Fibroblast of lung (primary cell): ENCODE data around the gene SORD. TPM values are rescaled to one million over a fixed set of nuclear protein-coding genes. Genes with fewer than 3 reads are reported as not detected.

Source experiments
- DNase-seq, 2 donors: peaks; one replicate each; pipeline versions ENCODE4 v3.0.0 to v3.0.0-alpha.2; 2010; ENCODE audit warnings: low read depth in 2 of 2
- H2AFZ ChIP-seq: 2 replicates; pipeline ENCODE4 v1.5.1; 2012; ENCODE audit warnings: low read length, control low read depth, inconsistent platforms
- H3K27ac ChIP-seq: 2 replicates; pipeline ENCODE4 v1.5.1; 2011; ENCODE audit warnings: low read length, control low read depth; ENCODE audit not compliant: insufficient read depth
- H3K27me3 ChIP-seq: 2 replicates; pipeline ENCODE4 v1.5.1; 2011; ENCODE audit warnings: mild to moderate bottlenecking, low read length; ENCODE audit not compliant: control insufficient read depth, insufficient read depth
- H3K36me3 ChIP-seq: 2 replicates; pipeline ENCODE4 v1.5.1; 2011; ENCODE audit warnings: low read length; ENCODE audit not compliant: control insufficient read depth, insufficient read depth
- H3K4me1 ChIP-seq: 2 replicates; pipeline ENCODE4 v1.5.1; 2011; ENCODE audit warnings: low read length; ENCODE audit not compliant: control insufficient read depth, insufficient read depth; ENCODE audit errors: extremely low read depth
- H3K4me2 ChIP-seq: 2 replicates; pipeline ENCODE4 v1.5.1; 2011; ENCODE audit warnings: low read length, control low read depth; ENCODE audit not compliant: insufficient read depth; ENCODE audit errors: extremely low read depth
- H3K4me3 ChIP-seq, 4 experiments: fragments of 200-600 bp in 1 of 4; sonication (generic) in 1 of 4; replicated peaks in 1 of 4; 2 replicates each; pipeline ENCODE4 v1.5.1; 2011 to 2016; ENCODE audit warnings: low read length in 4 of 4, low read depth in 3 of 4, mild to moderate bottlenecking in 3 of 4, control low read depth in 2 of 4, inconsistent platforms in 1 of 4, mixed read lengths in 1 of 4; ENCODE audit not compliant: insufficient read depth in 1 of 4; ENCODE audit errors: control extremely low read depth in 1 of 4
- H3K79me2 ChIP-seq: 2 replicates; pipeline ENCODE4 v1.5.1; 2012; ENCODE audit warnings: mild to moderate bottlenecking, low read length, inconsistent platforms; ENCODE audit not compliant: control insufficient read depth, insufficient read depth
- H3K9ac ChIP-seq: 2 replicates; pipeline ENCODE4 v1.5.1; 2011; ENCODE audit warnings: mild to moderate bottlenecking, low read length, control low read depth; ENCODE audit not compliant: insufficient read depth
- H3K9me3 ChIP-seq: 2 replicates; pipeline ENCODE4 v1.5.1; 2012; ENCODE audit warnings: low read depth, low read length; ENCODE audit not compliant: control insufficient read depth, insufficient read depth
- H4K20me1 ChIP-seq: 2 replicates; pipeline ENCODE4 v1.5.1; 2011; ENCODE audit warnings: low read length; ENCODE audit not compliant: control insufficient read depth, insufficient read depth; ENCODE audit errors: extremely low read depth
- EZH2 ChIP-seq: IDR thresholded peaks from 2 replicates; pipeline ENCODE4 v1.5.1; 2012; ENCODE audit warnings: low read length, control low read depth, mild to moderate bottlenecking; ENCODE audit errors: missing control alignments
- polyA plus RNA-seq, 2 donors: library from polyadenylated mRNA; depleted of rRNA in 1 of 2; stranded (reverse) in 1 of 2; unstranded in 1 of 2; fragments of >200 nt; gene quantifications; 2 replicates each; pipeline ENCODE4 v1.2.1, GENCODE V29; 2011 to 2012; ENCODE audit warnings: missing spikeins in 1 of 2
- total RNA-seq: library from RNA; depleted of rRNA; stranded (reverse); fragments of >200 nt; gene quantifications from 2 replicates; pipeline ENCODE4 v1.2.1, GENCODE V29; 2014
- TF ChIP-seq, protein P1 (sequence below), 2 donors: IDR thresholded peaks in 1 of 2; conservative IDR thresholded peaks in 1 of 2; 1 replicate in 1 of 2; 2 replicates in 1 of 2; pipeline ENCODE4 v1.5.1; 2011 to 2012; ENCODE audit warnings: low read length in 2 of 2, control low read depth in 1 of 2, inconsistent platforms in 1 of 2, low read depth in 1 of 2, mild to moderate bottlenecking in 1 of 2

Gene SORD
- total and polyA plus RNA-seq, 2 donors (not counting 1 experiment from before 2014, with no cell fraction given): 8.9 to 13.0 TPM

DNA sequence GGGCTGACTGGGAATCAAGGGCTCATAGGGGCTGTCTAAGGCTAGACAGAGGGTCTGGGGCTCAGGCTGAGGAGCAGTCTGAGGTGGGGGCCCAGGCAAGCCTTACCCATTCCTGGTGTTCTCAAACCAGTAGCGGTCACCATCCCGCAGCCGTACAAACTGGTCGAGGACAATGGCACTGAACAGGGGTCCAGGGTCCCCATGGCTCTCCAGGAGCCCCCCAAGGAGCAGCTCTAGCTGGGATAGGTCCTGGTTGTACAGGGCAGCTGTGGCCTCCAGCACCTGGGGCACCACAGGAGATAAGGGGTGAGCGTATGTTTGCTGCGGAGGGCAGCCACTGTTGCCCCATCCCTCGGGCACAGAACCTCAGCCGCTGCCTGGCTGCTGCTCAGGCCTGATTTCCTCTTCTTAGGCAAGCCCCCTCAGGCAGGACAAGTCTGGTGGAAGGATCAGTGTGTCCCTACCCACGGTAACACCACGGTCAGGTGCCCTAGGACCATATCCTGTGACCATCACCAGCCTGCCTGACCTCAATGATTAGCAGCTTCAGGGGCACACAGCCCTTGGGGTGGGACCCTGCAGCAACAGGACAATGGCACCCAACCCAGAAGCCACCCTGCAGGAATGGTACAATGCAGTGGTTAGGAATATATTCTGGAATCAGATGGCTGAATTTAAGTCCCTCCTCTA lies 85.1 kb downstream of the SORD start:
- Histone ChIP-seq H3K27me3 (peaks cover 32% of the 10 kb centered on the region), H3K36me3 (no peaks in the 10 kb centered on the region), H3K79me2 (no peaks in the 10 kb centered on the region), H3K4me2 (no peak overlapping the region), H4K20me1 (no peaks in the 10 kb centered on the region), H3K9me3 (no peaks in the 10 kb centered on the region), H3K4me1 (no peaks in the 10 kb centered on the region), H3K4me3 (no peak overlapping the region), H3K9ac (no peak overlapping the region), H3K27ac (no peak overlapping the region), H2AFZ (no peak overlapping the region)
- TF ChIP-seq EZH2: no peak
- TF ChIP-seq, protein P1, sequence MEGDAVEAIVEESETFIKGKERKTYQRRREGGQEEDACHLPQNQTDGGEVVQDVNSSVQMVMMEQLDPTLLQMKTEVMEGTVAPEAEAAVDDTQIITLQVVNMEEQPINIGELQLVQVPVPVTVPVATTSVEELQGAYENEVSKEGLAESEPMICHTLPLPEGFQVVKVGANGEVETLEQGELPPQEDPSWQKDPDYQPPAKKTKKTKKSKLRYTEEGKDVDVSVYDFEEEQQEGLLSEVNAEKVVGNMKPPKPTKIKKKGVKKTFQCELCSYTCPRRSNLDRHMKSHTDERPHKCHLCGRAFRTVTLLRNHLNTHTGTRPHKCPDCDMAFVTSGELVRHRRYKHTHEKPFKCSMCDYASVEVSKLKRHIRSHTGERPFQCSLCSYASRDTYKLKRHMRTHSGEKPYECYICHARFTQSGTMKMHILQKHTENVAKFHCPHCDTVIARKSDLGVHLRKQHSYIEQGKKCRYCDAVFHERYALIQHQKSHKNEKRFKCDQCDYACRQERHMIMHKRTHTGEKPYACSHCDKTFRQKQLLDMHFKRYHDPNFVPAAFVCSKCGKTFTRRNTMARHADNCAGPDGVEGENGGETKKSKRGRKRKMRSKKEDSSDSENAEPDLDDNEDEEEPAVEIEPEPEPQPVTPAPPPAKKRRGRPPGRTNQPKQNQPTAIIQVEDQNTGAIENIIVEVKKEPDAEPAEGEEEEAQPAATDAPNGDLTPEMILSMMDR (conservative IDR thresholded peaks at IDR 0.05 in 1 of 2, IDR thresholded peaks at IDR 0.05 in 1 of 2; ENCODE audit: low read depth in 1 of 2, low read length in 2 of 2): no peak
- DNase-seq: no peak

DNA sequence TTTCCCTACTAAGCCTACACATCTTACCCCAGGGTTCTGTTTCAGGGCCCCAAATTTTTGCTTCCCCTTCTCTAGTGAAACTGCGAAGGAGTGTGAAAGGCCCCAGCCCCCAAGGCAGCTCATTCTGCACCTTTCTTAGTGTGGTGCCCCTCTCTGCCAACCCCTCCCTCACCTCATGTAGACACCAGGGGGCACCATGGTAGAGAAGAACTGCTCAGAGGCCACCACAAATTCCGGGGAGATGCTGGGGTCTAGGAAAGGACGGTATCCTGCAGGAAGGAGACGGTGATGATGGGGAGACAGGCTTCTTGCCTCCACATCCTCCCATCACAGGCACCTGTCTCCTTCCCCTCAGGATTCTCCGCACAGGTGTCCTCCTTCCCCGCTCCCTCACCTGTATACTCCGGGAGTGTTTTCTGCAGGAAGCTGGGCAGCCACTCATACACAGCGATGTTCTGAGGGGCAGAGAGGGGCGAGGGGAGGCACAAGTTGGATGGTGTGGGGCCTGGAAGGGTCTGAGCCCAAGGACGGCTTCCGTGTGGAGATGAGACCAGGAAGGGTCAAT lies 87.3 kb downstream of the SORD start:
- no peaks in the 10 kb centered on the region for H3K36me3 ChIP-seq
- no peak overlapping the region for H3K27ac ChIP-seq
- H3K4me3 ChIP-seq: no peak overlapping the region
- H4K20me1 ChIP-seq: no peaks in the 10 kb centered on the region
- H2AFZ ChIP-seq: no peak overlapping the region
- no peaks in the 10 kb centered on the region for H3K9me3 ChIP-seq
- no peak overlapping the region for H3K4me2 ChIP-seq
- DNase-seq: no peak
- no peaks in the 10 kb centered on the region for H3K79me2 ChIP-seq
- H3K27me3 ChIP-seq: peaks cover 55% of the 10 kb centered on the region
- TF ChIP-seq, protein P1 (conservative IDR thresholded peaks at IDR 0.05 in 1 of 2, IDR thresholded peaks at IDR 0.05 in 1 of 2; ENCODE audit: low read depth in 1 of 2, low read length in 2 of 2): no peak
- TF ChIP-seq EZH2: no peak
- H3K9ac ChIP-seq: no peak overlapping the region
- no peaks in the 10 kb centered on the region for H3K4me1 ChIP-seq

DNA sequence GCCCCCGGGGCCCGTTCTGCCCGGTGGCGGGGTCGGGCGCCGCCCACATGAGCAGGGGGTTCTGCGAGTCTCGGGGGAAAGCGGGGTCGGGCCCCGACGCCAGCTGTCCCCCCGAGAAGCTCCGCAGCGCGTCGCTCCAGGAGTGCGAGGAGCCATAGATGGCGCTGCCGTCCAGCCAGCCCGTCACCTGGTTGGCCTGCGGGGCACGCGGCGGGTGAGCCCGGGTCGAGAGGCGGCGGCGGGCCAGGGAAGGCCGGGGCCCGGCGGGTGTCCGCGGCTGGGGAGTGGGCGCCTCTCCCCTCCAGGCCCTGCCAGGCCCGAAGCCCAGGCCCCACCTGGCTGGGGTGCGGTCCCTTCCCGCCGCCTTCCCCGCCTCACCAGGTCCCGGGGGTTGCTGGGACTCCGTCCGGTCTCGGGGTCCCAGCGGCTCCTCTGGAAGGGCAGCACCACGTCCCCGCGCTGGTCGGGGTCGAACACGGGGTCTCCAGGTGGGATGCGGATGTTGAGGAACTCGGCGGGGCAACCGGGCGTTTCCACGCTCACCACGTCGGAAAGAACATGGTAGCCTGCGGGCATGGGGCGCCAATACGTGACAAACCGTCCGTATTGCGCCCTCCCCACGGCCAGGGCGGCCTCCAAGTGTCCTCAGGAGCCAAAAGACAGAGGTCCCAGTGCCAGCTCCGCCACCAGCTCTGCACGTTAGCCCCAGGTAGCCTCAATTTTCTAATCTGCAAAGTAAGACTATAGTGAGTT lies 88.6 kb downstream of the SORD start:
- Histone ChIP-seq H4K20me1 (no peaks in the 10 kb centered on the region), H3K27ac (no peak overlapping the region), H3K27me3 (peaks cover 67% of the 10 kb centered on the region), H2AFZ (no peak overlapping the region), H3K9ac (no peak overlapping the region), H3K4me3 (no peak overlapping the region), H3K4me2 (no peak overlapping the region), H3K79me2 (no peaks in the 10 kb centered on the region), H3K9me3 (no peaks in the 10 kb centered on the region), H3K4me1 (no peaks in the 10 kb centered on the region), H3K36me3 (no peaks in the 10 kb centered on the region)
- DNase-seq: no peak
- peak; percentile 88 for TF ChIP-seq EZH2
- TF ChIP-seq, protein P1 (conservative IDR thresholded peaks at IDR 0.05 in 1 of 2, IDR thresholded peaks at IDR 0.05 in 1 of 2; ENCODE audit: low read depth in 1 of 2, low read length in 2 of 2): no peak
